ENCODE results near the gene KLRC4.

DNA sequence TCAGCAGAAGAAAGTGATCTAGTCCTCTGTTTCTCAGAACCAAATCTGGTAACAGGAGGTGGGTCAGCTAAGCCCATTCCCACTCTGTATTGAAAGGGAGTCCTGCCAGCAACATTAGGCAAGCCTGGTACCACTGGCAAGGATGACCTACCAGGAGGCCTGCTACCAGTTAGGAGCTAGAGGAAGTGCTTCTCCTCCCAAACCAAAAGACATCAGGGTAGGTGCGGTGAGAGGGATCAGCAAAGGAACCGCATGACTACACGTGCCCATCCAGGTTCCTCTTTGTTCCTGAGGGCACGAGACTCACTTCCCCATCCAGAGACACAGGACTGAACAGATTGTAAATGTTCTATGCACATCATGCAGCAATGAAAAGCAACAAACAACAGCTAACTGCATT, 2.8 kb downstream of the KLRC4 start:
- TF ChIP-seq, protein P1, sequence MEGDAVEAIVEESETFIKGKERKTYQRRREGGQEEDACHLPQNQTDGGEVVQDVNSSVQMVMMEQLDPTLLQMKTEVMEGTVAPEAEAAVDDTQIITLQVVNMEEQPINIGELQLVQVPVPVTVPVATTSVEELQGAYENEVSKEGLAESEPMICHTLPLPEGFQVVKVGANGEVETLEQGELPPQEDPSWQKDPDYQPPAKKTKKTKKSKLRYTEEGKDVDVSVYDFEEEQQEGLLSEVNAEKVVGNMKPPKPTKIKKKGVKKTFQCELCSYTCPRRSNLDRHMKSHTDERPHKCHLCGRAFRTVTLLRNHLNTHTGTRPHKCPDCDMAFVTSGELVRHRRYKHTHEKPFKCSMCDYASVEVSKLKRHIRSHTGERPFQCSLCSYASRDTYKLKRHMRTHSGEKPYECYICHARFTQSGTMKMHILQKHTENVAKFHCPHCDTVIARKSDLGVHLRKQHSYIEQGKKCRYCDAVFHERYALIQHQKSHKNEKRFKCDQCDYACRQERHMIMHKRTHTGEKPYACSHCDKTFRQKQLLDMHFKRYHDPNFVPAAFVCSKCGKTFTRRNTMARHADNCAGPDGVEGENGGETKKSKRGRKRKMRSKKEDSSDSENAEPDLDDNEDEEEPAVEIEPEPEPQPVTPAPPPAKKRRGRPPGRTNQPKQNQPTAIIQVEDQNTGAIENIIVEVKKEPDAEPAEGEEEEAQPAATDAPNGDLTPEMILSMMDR (IDR thresholded peaks at IDR 0.05 in 4 of 5, conservative IDR thresholded peaks at IDR 0.05 in 1 of 5): no peak
- no peak for TF ChIP-seq POLR2A (IDR thresholded peaks at IDR 0.05)
